Measurements from ENCODE around the gene GDI2. TPM values are rescaled to one million over a fixed set of nuclear protein-coding genes. Genes with fewer than 3 reads are reported as not detected.
"Not testable (repeated sequence)": the region's sequence is repeated elsewhere in the genome, so short reads cannot be mapped to it uniquely, and the experiment has no call there.

The GDI2 gene
- total RNA-seq, 1 donor from 2014 or later = 174 TPM

DNA sequence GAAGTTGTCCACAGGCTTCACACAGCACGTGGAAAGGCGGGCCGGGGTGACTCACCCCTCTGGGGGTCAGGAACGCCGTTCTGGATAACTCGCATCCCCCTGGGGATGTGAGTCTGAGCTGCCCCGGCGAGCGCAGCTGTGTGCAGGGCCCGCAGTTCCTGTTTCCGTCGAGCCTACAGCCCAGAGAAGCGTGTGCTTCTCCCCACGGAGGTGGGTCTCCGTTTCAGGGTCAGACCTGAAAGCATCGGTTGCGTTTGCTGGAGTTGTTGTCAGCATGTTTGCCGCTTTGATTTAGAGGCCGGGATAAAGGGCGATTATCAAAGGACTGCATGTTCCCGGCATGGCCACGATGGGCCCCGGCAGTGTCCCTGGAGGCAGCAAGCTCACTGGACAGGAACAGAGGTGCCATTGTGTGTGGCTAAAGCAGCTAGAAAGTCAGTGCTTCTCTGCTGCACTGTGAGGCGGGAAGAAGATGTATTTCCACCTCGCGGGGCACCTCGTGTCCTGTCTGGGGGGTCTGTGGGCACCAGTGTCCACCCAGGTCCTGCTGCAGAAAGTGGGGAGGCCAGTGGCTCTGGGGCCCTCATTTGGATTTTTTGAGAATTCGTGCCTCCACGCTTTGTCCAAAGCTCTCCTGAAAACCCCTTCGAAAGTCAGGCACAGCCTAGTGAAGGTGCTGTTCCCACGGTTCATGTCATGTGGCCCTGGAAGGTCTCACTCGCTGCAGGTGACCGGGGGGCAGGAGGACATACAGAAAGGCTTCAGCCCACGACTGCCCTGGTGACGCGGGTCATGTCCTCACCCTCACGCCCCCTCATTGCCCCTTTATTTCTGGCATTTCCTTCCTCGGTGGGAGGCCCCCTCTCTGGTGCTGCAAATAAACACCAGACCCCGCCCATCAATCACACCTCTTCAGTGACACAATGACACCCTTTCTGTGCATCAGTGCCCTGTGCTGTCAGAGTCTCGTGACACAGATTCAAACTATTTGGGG lies 27.4 kb upstream of the GDI2 start:
- H3K36me3 ChIP-seq = no peaks in the 10 kb centered on the region
- no peaks in the 10 kb centered on the region for H3K27me3 ChIP-seq
- DNase-seq (no peak), ATAC-seq (peak; percentile 46)
- TF ChIP-seq, protein P1, sequence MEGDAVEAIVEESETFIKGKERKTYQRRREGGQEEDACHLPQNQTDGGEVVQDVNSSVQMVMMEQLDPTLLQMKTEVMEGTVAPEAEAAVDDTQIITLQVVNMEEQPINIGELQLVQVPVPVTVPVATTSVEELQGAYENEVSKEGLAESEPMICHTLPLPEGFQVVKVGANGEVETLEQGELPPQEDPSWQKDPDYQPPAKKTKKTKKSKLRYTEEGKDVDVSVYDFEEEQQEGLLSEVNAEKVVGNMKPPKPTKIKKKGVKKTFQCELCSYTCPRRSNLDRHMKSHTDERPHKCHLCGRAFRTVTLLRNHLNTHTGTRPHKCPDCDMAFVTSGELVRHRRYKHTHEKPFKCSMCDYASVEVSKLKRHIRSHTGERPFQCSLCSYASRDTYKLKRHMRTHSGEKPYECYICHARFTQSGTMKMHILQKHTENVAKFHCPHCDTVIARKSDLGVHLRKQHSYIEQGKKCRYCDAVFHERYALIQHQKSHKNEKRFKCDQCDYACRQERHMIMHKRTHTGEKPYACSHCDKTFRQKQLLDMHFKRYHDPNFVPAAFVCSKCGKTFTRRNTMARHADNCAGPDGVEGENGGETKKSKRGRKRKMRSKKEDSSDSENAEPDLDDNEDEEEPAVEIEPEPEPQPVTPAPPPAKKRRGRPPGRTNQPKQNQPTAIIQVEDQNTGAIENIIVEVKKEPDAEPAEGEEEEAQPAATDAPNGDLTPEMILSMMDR (IDR thresholded peaks at IDR 0.05) = no peak
- no peak overlapping the region for H3K4me3 ChIP-seq
- intact Hi-C loops (cut with DNase I) = no loop called here
- no peaks in the 10 kb centered on the region for H3K9me3 ChIP-seq
- no peaks in the 10 kb centered on the region for H3K4me1 ChIP-seq
- no peak overlapping the region for H3K27ac ChIP-seq

DNA sequence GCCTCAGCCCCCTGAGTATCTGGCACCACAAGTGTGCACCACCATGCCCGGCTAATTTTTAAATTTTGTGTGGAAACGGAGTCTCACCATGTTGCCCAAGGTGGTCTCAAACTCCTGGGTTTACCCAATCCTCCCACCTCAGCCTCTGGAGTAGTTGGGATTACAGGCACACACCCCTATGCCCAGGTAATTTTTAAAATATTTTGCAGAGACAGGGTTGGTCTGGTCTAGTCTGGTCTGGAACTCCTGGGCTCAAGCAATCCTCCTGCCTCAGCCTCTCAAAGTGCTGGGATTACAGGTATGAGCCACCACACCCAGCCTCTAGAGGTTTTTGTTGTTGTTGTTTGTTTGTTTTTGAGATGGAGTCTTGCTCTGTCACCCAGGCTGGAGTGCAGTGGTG lies 22.9 kb upstream of the GDI2 start:
- H3K27me3 ChIP-seq; H3K4me1 ChIP-seq; H3K27ac ChIP-seq; H3K36me3 ChIP-seq; ATAC-seq; DNase-seq; H3K9me3 ChIP-seq; H3K4me3 ChIP-seq; intact Hi-C loops (cut with DNase I): not testable (repeated sequence)

DNA sequence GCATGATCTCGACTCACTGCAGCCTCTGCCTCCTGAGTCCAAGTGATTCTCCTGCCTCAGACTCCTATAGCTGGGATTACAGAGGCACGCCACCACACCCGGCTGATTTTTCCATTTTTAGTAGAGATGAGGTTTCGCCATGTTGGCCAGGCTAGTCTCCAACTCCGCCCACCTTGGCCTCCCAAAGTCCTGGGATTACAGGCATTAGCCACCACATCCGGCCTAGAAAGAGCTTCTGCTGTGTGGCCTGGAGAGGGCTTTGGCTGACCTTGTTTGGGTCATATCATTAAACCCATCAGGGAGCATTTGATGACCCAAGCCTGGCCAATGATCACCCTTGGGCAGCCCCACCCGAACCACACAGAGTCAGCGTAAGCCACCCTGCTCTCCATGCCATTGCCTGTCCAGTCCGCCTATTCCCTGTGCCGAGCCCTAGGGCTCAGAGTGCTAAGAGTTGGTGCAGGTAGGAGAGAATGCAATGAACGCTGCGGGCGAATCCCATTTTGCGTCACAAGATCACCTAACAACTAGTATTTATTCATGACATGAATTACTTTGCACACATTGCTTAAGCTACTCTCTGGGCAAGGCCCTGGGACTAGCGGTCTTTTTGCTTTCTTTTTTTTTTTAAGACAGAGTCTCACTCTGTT lies 22.3 kb upstream of the GDI2 start:
- no peak for DNase-seq
- Histone ChIP-seq H3K4me3 (no peak overlapping the region), H3K9me3 (no peaks in the 10 kb centered on the region), H3K27me3 (no peaks in the 10 kb centered on the region), H3K36me3 (no peaks in the 10 kb centered on the region), H3K4me1 (no peaks in the 10 kb centered on the region), H3K27ac (no peak overlapping the region)
- no peak for ATAC-seq
- intact Hi-C loops (cut with DNase I) = no loop called here
- TF ChIP-seq, protein P1 (IDR thresholded peaks at IDR 0.05) = no peak

DNA sequence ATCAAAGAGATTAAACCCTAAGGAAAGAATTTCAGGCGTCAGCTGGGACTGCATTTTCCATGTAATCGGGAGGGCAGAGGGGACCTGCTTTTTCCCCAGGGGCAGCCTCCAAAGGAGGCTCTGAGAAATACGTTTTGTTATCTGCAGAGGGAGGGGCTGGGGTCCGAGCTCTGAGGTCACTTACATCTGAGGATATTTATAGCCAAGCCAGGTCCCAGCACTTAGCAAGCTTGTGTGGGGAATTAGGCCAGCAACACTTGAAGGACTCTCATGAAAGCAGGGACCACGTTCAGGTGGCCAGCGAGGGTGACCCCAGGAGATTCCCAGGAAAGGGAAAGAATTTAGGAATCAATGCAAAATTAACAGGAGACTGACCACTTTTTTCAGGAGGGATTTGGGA lies 20.6 kb upstream of the GDI2 start:
- DNase-seq = no peak
- Histone ChIP-seq H3K9me3 (no peaks in the 10 kb centered on the region), H3K27ac (no peak overlapping the region), H3K4me1 (no peaks in the 10 kb centered on the region), H3K36me3 (no peaks in the 10 kb centered on the region), H3K27me3 (no peaks in the 10 kb centered on the region), H3K4me3 (no peak overlapping the region)
- no peak for ATAC-seq
- TF ChIP-seq, protein P1 (IDR thresholded peaks at IDR 0.05) = no peak
- intact Hi-C loops (cut with DNase I) = no loop called here

DNA sequence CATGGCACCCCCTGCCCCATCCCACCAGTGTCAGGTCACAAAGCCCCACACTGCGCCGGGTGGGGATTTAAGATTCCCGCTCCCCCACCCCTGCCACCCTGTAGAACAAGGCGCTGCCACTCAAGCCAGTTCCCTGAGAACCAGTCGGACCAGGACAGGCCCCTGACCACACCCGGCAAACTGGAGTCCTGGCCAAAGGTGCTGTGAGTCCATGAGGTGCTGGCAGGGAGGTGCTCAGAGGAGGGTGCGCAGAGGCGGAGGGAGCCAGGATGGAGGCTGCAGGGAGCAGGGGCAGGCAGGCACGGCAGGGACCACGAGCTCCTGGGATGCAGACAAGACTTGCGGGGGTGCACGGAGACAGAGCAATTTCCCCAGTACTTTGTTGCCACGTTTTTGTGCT lies 19.7 kb upstream of the GDI2 start:
- Histone ChIP-seq H3K4me1 (no peaks in the 10 kb centered on the region), H3K27me3 (no peaks in the 10 kb centered on the region), H3K4me3 (no peak overlapping the region), H3K9me3 (no peaks in the 10 kb centered on the region), H3K27ac (no peak overlapping the region), H3K36me3 (no peaks in the 10 kb centered on the region)
- intact Hi-C loops (cut with DNase I) = no loop called here
- peak; percentile 72 for DNase-seq
- TF ChIP-seq, protein P1 (IDR thresholded peaks at IDR 0.05) = no peak
- peak; percentile 67 for ATAC-seq

DNA sequence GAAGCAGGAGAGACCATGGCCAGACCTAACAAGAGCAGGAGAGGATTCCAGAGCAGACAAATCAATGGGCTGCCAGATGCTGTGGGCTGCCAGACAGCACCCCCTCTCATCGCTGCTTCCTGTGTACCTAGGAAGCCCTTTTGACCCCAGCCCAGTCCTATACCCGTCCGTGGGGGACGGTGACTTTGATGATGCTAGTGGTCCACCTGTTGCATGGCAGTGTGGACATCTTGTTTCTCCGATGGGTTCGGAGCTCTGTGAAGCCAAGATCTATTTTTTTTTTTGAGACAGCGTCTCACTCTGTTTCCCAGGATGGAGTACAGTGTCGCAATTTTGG lies 18.2 kb upstream of the GDI2 start:
- TF ChIP-seq, protein P1 (IDR thresholded peaks at IDR 0.05) = no peak
- no peak for ATAC-seq

More for the DNA sequence above, 18.2 kb upstream of the GDI2 start:
- no peaks in the 10 kb centered on the region for H3K36me3 ChIP-seq
- no peaks in the 10 kb centered on the region for H3K4me1 ChIP-seq
- H3K27ac ChIP-seq = no peak overlapping the region
- no peak for DNase-seq
- no peaks in the 10 kb centered on the region for H3K27me3 ChIP-seq
- intact Hi-C loops (cut with DNase I) = no loop called here
- H3K4me3 ChIP-seq = no peak overlapping the region
- H3K9me3 ChIP-seq = no peaks in the 10 kb centered on the region

Measured in upper lobe of right lung (tissue), 1 donor.